HepG2 (cell line): ENCODE results near the gene SENP5. TPM values are rescaled to one million over a fixed set of nuclear protein-coding genes. Genes with fewer than 3 reads are reported as not detected.

Experiments
- CENPX ChIP-seq: sonication (generic); formaldehyde crosslinking; IDR thresholded peaks from 2 replicates; pipeline ENCODE4 v1.9.0; 2021; ENCODE audit warnings: mild to moderate bottlenecking, missing genetic modification reagents, moderate library complexity
- GRHL1 ChIP-seq: sonication (generic); formaldehyde crosslinking; conservative IDR thresholded peaks from 2 replicates; pipeline ENCODE4 v1.8.0; 2022; ENCODE audit warnings: missing genetic modification reagents
- GTF2F1 ChIP-seq: fragments of 150-350 bp; IDR thresholded peaks from 2 replicates; pipeline ENCODE4 v1.6.1; 2014; ENCODE audit warnings: low read length
- HMGXB4 ChIP-seq, 2 experiments: sonication (generic) in 1 of 2; formaldehyde crosslinking in 1 of 2; IDR thresholded peaks; 2 replicates each; pipeline versions ENCODE4 v1.4.0 to v1.6.1; 2018 to 2020; ENCODE audit warnings: missing genetic modification reagents in 2 of 2, borderline replicate concordance in 1 of 2, low read depth in 1 of 2, mild to moderate bottlenecking in 1 of 2, missing biosample characterization in 1 of 2
- HNRNPLL ChIP-seq: fragments of 200-400 bp; formaldehyde crosslinking; IDR thresholded peaks from 2 replicates; pipeline ENCODE4 v1.6.1; 2017; ENCODE audit warnings: mild to moderate bottlenecking, low read depth, low read length; ENCODE audit not compliant: poor library complexity, severe bottlenecking
- MAFF ChIP-seq: IDR thresholded peaks from 2 replicates; pipeline ENCODE4 v1.6.1; 2011; ENCODE audit warnings: low read depth, low read length, improper control_type of control experiment
- NR2C2 ChIP-seq: sonication (generic); formaldehyde crosslinking; IDR thresholded peaks from 2 replicates; pipeline ENCODE4 v1.4.0; 2020; ENCODE audit warnings: missing genetic modification reagents, mild to moderate bottlenecking, moderate library complexity, borderline replicate concordance
- PHB2 ChIP-seq: fragments of 450-650 bp; IDR thresholded peaks from 2 replicates; pipeline ENCODE4 v1.6.1; 2018; ENCODE audit not compliant: partially characterized antibody
- RFXANK ChIP-seq: IDR thresholded peaks from 2 replicates; pipeline ENCODE4 v1.6.1; 2016
- SMARCE1 ChIP-seq: fragments of 450-650 bp; IDR thresholded peaks from 2 replicates; pipeline ENCODE4 v1.6.1; 2017; ENCODE audit warnings: borderline replicate concordance
- SMC3 ChIP-seq: IDR thresholded peaks from 2 replicates; pipeline ENCODE4 v1.6.1; 2011; ENCODE audit warnings: low read length, improper control_type of control experiment
- UBTF ChIP-seq: sonication (generic); formaldehyde crosslinking; IDR thresholded peaks from 2 replicates; pipeline ENCODE4 v1.4.0; 2020; ENCODE audit warnings: mild to moderate bottlenecking, missing genetic modification reagents
- XRCC5 ChIP-seq: fragments of 200-400 bp; formaldehyde crosslinking; optimal IDR thresholded peaks from 2 replicates; pipeline ENCODE3; 2017; ENCODE audit warnings: mild to moderate bottlenecking, low read length
- ZNF207 ChIP-seq: fragments of 450-650 bp; IDR thresholded peaks from 2 replicates; pipeline ENCODE4 v1.6.1; 2016; ENCODE audit warnings: antibody characterized with exemption, borderline replicate concordance
- ZNF597 ChIP-seq: sonication (generic); formaldehyde crosslinking; IDR thresholded peaks from 2 replicates; pipeline ENCODE4 v1.5.0; 2020; ENCODE audit warnings: missing genetic modification reagents
- ZNF646 ChIP-seq: sonication (generic); formaldehyde crosslinking; IDR thresholded peaks from 2 replicates; pipeline ENCODE4 v1.9.0; 2021; ENCODE audit warnings: mild to moderate bottlenecking, missing genetic modification reagents
- polyA plus RNA-seq, 8 experiments: library from polyadenylated mRNA; depleted of rRNA in 3 of 8; stranded (reverse) in 7 of 8; unstranded in 1 of 8; fragments of >200 nt; fragmentation: Illumina TruSeq in 4 of 8; extraction: Trizol in 4 of 8; gene quantifications; 2 replicates each; pipeline versions ENCODE4 v1.2.1 to v1.2.3, GENCODE V29; 2011 to 2016; ENCODE audit warnings: low read depth in 4 of 8, missing spikeins in 1 of 8, mixed read lengths in 1 of 8; ENCODE audit not compliant: insufficient read depth in 1 of 8
- total RNA-seq, 5 experiments: library from RNA; depleted of rRNA; stranded (reverse); fragments of >200 nt; fragmentation: Illumina TruSeq; extraction: Trizol; gene quantifications; 2 replicates each; pipeline ENCODE4 v1.2.3, GENCODE V29; 2016; ENCODE audit warnings: low read depth in 1 of 5

The SENP5 gene
- total and polyA plus RNA-seq, 2 of the 13 experiments (the other 11 are each of a cell fraction or from before 2014, with no cell fraction given), result 17.6 to 30.9 TPM

- TF ChIP-seq ZNF646 (CRISPR knock-in tag), result no peak
- no peak for TF ChIP-seq GTF2F1
- TF ChIP-seq HMGXB4 (CRISPR knock-in tag; IDR thresholded peaks at IDR 0.05; ENCODE audit: borderline replicate concordance in 1 of 2, low read depth in 1 of 2), result peak; percentile 44 to 52; a peak in 1 of 4 replicates
- TF ChIP-seq MAFF, result no peak
- peak; percentile 31 for TF ChIP-seq XRCC5
- no peak for TF ChIP-seq GRHL1
- no peak for TF ChIP-seq CENPX (CRISPR knock-in tag)
- TF ChIP-seq UBTF (CRISPR knock-in tag), result no peak
- no peak for TF ChIP-seq PHB2
- peak; percentile 70 for TF ChIP-seq SMC3
- TF ChIP-seq ZNF207, result no peak
- TF ChIP-seq NR2C2 (CRISPR knock-in tag), result no peak
- no peak for TF ChIP-seq ZNF597
- TF ChIP-seq HNRNPLL, result no peak
- TF ChIP-seq RFXANK (CRISPR knock-in tag), result no peak
- TF ChIP-seq SMARCE1, result no peak
Observed at GRCh38 chr3:196837819-196838420, 29.8 kb upstream of the SENP5 start (continued).
